K562 (cell line): ENCODE results near the gene NDUFS6. TPM values are rescaled to one million over a fixed set of nuclear protein-coding genes. Genes with fewer than 3 reads are reported as not detected.

Experiments used
- ARID2 ChIP-seq: fragments of 450-650 bp; IDR thresholded peaks from 2 replicates; pipeline ENCODE4 v1.6.1; 2017; ENCODE audit warnings: antibody characterized with exemption, mild to moderate bottlenecking
- CCAR2 ChIP-seq: fragments of 200-400 bp; formaldehyde crosslinking; IDR thresholded peaks from 2 replicates; pipeline ENCODE4 v1.6.1; 2017; ENCODE audit warnings: mild to moderate bottlenecking, low read depth, low read length
- HDAC1 ChIP-seq, 2 experiments: fragments of 450-650 bp; IDR thresholded peaks; 2 replicates each; pipeline ENCODE4 v1.6.1; 2016 to 2017; ENCODE audit warnings: inconsistent platforms in 1 of 2, mild to moderate bottlenecking in 1 of 2, moderate library complexity in 1 of 2
- HDAC6 ChIP-seq: IDR thresholded peaks from 2 replicates; pipeline ENCODE4 v1.6.1; 2012; ENCODE audit warnings: low read depth, mild to moderate bottlenecking, control low read depth, inconsistent platforms, low read length, moderate library complexity
- HDAC8 ChIP-seq: fragments of 450-650 bp; IDR thresholded peaks from 2 replicates; pipeline ENCODE4 v1.6.1; 2016; ENCODE audit warnings: mild to moderate bottlenecking, missing genetic modification characterization, moderate library complexity, missing compliant biosample characterization
- MTA1 ChIP-seq: fragments of 450-650 bp; IDR thresholded peaks from 2 replicates; pipeline ENCODE4 v1.6.1; 2017; ENCODE audit warnings: borderline replicate concordance
- PHF20 ChIP-seq: fragments of 450-650 bp; IDR thresholded peaks from 2 replicates; pipeline ENCODE4 v1.6.1; 2018; ENCODE audit not compliant: partially characterized antibody
- TEAD2 ChIP-seq: fragments of 450-650 bp; IDR thresholded peaks from 2 replicates; pipeline ENCODE4 v1.6.1; 2016; ENCODE audit warnings: missing genetic modification characterization, control low read depth, missing compliant biosample characterization
- TGIF2 ChIP-seq: sonication (generic); formaldehyde crosslinking; IDR thresholded peaks from 2 replicates; pipeline ENCODE4 v1.8.1; 2022; ENCODE audit warnings: mild to moderate bottlenecking, missing genetic modification reagents, moderate library complexity
- ZNF174 ChIP-seq: fragments of 250-450 bp; sonication (Bioruptor Pico); IDR thresholded peaks from 2 replicates; pipeline ENCODE4 v1.4.0; 2020; ENCODE audit warnings: mild to moderate bottlenecking
- polyA plus RNA-seq, 8 experiments: library from polyadenylated mRNA; depleted of rRNA in 4 of 8; stranded (reverse) in 5 of 8; unstranded in 3 of 8; fragments of >200 nt; fragmentation: Nextera tagmentation in 2 of 8; fragmentation: Illumina TruSeq in 1 of 8; extraction: Ambion mirVana in 2 of 8; extraction: Trizol in 1 of 8; gene quantifications; 2 replicates each; pipeline versions ENCODE4 v1.2.1 to v1.2.3, GENCODE V29; 2011 to 2014; ENCODE audit warnings: inconsistent platforms in 1 of 8, missing spikeins in 1 of 8
- total RNA-seq, 7 experiments: library from RNA; depleted of rRNA in 6 of 7; stranded (reverse); fragments of >200 nt in 6 of 7; fragmentation: Illumina TruSeq in 2 of 7; extraction: Trizol in 2 of 7; gene quantifications; 2 replicates each; pipeline versions ENCODE4 v1.2.1 to v1.2.3, GENCODE V29; 2011 to 2021; ENCODE audit warnings: low replicate concordance in 1 of 7
- TF ChIP-seq, protein P1 (sequence below): fragments of 250-450 bp; sonication (Bioruptor Pico); IDR thresholded peaks from 2 replicates; pipeline ENCODE4 v1.4.0; 2020; ENCODE audit warnings: mild to moderate bottlenecking, moderate library complexity
- TF ChIP-seq, protein P2 (sequence below), 2 experiments: fragments of 450-650 bp; IDR thresholded peaks; 2 replicates each; pipeline ENCODE4 v1.6.1; 2016; ENCODE audit warnings: mild to moderate bottlenecking in 2 of 2, borderline replicate concordance in 1 of 2, low read depth in 1 of 2, moderate library complexity in 1 of 2
- TF ChIP-seq, protein P3 (sequence below): fragments of 450-650 bp; conservative IDR thresholded peaks from 2 replicates; pipeline ENCODE4 v1.6.1; 2016; ENCODE audit warnings: missing genetic modification characterization, low read depth, mild to moderate bottlenecking, control low read depth, missing compliant biosample characterization
- TF ChIP-seq, protein P4 (sequence below): fragments of 450-650 bp; formaldehyde crosslinking; IDR thresholded peaks from 2 replicates; pipeline ENCODE4 v1.4.0; 2020; ENCODE audit warnings: mild to moderate bottlenecking, moderate library complexity

NDUFS6 gene
- total and polyA plus RNA-seq, 9 of the 15 experiments (the other 6 are each of a cell fraction or from before 2014, with no cell fraction given), result 36.1 to 291 (median 77.0) TPM

DNA sequence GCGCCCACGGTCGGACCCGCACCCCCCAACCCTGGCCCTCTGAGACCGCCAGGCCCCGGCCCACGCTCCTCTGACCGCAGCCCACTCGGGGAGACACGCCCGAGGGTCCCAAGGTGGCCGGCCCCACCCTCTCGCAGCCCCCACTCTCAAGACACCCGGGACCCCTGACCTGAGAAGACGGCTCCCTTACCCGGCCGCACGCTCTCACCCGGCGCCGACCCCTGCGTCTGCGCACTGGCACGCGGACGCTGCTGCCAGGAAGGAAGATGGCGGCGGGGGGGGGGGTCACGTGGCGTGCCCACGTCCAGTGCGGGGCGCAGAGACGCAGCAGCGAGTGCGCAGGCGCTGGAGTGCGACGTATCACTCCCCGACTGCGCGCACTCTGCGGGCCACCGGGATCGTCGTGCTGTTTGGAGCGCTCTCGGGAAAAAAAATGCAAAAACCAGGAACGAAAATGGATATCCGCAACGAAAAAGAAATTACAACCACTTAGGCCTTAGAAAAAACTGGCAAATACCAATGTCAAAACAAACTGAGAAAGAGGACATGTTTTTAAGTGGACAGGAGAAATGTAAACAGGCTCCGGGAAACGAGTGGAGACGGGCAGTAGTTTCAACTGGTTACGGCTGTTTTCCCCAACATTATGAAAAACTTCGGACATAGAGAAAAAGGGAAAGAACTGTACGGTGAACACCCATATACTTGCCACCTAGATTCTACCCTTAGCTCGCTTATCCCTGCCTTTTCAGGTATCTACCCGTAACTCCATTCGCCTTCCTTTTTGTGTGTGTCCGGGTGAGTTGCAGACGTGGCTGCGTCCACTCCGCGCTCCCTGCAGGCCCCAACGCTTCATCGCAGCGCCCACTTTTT lies 1.4 kb upstream of the NDUFS6 start, which contains the start of gene MRPL36 (continued):
- TF ChIP-seq TEAD2 (tag) (no peak), MTA1 (peak; percentile 84), TGIF2 (CRISPR knock-in tag) (no peak), ARID2 (no peak), HDAC1 (IDR thresholded peaks at IDR 0.05) (peak in 1 of 2 experiments; percentile 44; a peak in 2 of 4 replicates), CCAR2 (no peak), HDAC6 (no peak), ZNF174 (CRISPR knock-in tag) (no peak), HDAC8 (tag) (no peak), PHF20 (peak; percentile 60)
- TF ChIP-seq, protein P1, sequence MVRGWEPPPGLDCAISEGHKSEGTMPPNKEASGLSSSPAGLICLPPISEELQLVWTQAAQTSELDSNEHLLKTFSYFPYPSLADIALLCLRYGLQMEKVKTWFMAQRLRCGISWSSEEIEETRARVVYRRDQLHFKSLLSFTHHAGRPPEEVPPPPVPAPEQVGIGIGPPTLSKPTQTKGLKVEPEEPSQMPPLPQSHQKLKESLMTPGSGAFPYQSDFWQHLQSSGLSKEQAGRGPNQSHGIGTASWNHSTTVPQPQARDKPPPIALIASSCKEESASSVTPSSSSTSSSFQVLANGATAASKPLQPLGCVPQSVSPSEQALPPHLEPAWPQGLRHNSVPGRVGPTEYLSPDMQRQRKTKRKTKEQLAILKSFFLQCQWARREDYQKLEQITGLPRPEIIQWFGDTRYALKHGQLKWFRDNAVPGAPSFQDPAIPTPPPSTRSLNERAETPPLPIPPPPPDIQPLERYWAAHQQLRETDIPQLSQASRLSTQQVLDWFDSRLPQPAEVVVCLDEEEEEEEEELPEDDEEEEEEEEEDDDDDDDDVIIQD (CRISPR knock-in tag), result no peak
- TF ChIP-seq, protein P2, sequence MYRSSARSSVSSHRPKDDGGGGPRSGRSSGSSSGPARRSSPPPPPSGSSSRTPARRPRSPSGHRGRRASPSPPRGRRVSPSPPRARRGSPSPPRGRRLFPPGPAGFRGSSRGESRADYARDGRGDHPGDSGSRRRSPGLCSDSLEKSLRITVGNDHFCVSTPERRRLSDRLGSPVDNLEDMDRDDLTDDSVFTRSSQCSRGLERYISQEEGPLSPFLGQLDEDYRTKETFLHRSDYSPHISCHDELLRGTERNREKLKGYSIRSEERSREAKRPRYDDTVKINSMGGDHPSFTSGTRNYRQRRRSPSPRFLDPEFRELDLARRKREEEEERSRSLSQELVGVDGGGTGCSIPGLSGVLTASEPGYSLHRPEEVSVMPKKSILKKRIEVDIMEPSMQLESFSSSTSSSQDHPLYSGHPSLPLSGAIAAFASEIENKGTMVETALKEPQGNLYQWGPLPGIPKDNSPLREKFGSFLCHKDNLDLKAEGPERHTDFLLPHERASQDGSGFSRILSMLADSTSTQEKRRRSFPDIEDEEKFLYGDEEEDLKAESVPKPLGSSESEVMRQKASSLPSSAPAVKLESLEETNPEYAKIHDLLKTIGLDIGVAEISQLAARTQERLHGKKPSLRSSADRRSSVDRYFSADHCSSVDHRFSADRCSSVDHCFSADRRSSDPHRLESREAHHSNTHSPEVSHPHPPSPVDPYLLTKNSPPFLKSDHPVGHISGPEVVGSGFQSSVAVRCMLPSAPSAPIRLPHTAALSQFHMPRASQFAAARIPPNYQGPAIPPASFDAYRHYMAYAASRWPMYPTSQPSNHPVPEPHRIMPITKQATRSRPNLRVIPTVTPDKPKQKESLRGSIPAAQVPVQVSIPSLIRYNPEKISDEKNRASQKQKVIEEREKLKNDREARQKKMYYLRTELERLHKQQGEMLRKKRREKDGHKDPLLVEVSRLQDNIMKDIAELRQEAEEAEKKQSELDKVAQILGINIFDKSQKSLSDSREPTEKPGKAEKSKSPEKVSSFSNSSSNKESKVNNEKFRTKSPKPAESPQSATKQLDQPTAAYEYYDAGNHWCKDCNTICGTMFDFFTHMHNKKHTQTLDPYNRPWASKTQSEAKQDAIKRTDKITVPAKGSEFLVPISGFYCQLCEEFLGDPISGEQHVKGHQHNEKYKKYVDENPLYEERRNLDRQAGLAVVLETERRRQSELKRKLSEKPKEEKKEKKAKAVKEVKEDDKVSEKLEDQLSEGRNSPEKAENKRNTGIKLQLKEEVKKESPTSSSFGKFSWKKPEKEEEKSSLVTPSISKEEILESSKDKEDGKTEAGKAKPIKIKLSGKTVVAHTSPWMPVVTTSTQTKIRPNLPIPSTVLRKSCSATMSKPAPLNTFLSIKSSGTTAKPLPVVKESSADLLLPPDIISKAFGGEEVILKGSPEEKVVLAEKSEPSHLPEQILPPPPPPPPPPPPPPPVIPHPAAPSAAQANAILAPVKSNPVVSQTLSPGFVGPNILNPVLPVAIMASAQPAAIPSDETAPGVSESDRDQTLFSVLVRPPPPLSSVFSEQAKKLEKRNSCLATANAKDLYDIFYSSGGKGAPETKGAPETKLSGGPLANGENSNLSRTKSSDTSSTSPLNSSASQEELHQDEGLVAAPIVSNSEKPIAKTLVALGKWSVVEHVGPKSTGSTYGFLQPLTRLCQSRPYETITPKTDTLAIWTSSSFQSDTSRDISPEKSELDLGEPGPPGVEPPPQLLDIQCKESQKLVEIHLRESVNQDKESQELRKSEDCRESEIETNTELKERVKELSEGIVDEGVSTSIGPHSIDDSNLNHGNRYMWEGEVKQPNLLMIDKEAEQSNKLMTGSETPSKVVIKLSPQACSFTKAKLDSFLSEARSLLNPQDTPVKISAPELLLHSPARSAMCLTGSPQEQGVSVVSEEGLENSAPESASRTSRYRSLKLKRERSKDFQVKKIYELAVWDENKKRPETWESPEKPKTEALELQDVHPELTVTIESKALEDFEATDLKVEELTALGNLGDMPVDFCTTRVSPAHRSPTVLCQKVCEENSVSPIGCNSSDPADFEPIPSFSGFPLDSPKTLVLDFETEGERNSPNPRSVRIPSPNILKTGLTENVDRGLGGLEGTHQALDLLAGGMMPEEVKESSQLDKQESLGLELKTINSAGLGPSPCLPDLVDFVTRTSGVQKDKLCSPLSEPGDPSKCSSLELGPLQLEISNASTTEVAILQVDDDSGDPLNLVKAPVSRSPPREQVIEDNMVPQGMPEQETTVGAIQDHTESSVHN (IDR thresholded peaks at IDR 0.05; ENCODE audit: borderline replicate concordance in 1 of 2, low read depth in 1 of 2), result no peak
- TF ChIP-seq, protein P3, sequence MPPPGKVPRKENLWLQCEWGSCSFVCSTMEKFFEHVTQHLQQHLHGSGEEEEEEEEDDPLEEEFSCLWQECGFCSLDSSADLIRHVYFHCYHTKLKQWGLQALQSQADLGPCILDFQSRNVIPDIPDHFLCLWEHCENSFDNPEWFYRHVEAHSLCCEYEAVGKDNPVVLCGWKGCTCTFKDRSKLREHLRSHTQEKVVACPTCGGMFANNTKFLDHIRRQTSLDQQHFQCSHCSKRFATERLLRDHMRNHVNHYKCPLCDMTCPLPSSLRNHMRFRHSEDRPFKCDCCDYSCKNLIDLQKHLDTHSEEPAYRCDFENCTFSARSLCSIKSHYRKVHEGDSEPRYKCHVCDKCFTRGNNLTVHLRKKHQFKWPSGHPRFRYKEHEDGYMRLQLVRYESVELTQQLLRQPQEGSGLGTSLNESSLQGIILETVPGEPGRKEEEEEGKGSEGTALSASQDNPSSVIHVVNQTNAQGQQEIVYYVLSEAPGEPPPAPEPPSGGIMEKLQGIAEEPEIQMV (tag), result no peak
- TF ChIP-seq, protein P4, sequence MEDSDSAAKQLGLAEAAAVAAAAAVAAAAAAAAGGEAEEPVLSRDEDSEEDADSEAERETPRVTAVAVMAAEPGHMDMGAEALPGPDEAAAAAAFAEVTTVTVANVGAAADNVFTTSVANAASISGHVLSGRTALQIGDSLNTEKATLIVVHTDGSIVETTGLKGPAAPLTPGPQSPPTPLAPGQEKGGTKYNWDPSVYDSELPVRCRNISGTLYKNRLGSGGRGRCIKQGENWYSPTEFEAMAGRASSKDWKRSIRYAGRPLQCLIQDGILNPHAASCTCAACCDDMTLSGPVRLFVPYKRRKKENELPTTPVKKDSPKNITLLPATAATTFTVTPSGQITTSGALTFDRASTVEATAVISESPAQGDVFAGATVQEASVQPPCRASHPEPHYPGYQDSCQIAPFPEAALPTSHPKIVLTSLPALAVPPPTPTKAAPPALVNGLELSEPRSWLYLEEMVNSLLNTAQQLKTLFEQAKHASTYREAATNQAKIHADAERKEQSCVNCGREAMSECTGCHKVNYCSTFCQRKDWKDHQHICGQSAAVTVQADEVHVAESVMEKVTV (CRISPR knock-in tag), result no peak
